ENCODE results near the gene SLC35B3. TPM values are rescaled to one million over a fixed set of nuclear protein-coding genes. Genes with fewer than 3 reads are reported as not detected.
"Not testable (repeated sequence)": the region's sequence is repeated elsewhere in the genome, so short reads cannot be mapped to it uniquely, and the experiment has no call there.

Gene SLC35B3
- polyA plus RNA-seq, 1 experiment, result 38.2 TPM

GRCh38 chr6:8420031-8420588, 15.2 kb downstream of the SLC35B3 start:
- POLR2A ChIA-PET, result no interaction called here
- Histone ChIP-seq H3K4me3 (ENCODE audit: low read depth, low read length) (no peak overlapping the region), H3K9me3 (ENCODE audit: control insufficient read depth, insufficient read depth, low read length) (no peaks in the 10 kb centered on the region), H3K27ac (ENCODE audit: low read depth, low read length) (no peak overlapping the region), H3K27me3 (ENCODE audit: control insufficient read depth, insufficient read depth, low read length) (no peaks in the 10 kb centered on the region)
- TF ChIP-seq, protein P1, sequence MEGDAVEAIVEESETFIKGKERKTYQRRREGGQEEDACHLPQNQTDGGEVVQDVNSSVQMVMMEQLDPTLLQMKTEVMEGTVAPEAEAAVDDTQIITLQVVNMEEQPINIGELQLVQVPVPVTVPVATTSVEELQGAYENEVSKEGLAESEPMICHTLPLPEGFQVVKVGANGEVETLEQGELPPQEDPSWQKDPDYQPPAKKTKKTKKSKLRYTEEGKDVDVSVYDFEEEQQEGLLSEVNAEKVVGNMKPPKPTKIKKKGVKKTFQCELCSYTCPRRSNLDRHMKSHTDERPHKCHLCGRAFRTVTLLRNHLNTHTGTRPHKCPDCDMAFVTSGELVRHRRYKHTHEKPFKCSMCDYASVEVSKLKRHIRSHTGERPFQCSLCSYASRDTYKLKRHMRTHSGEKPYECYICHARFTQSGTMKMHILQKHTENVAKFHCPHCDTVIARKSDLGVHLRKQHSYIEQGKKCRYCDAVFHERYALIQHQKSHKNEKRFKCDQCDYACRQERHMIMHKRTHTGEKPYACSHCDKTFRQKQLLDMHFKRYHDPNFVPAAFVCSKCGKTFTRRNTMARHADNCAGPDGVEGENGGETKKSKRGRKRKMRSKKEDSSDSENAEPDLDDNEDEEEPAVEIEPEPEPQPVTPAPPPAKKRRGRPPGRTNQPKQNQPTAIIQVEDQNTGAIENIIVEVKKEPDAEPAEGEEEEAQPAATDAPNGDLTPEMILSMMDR (IDR thresholded peaks at IDR 0.05; ENCODE audit: low read depth, low read length), result no peak
- no peak for DNase-seq (ENCODE audit: low read depth, low spot score)
- CTCF ChIA-PET, result no interaction called here

GRCh38 chr6:8415913-8416312, 19.4 kb downstream of the SLC35B3 start:
- H3K27ac ChIP-seq (ENCODE audit: low read depth, low read length), result no peak overlapping the region
- CTCF ChIA-PET, result no interaction called here
- H3K9me3 ChIP-seq (ENCODE audit: control insufficient read depth, insufficient read depth, low read length), result no peaks in the 10 kb centered on the region
- H3K27me3 ChIP-seq (ENCODE audit: control insufficient read depth, insufficient read depth, low read length), result no peaks in the 10 kb centered on the region
- POLR2A ChIA-PET, result no interaction called here
- TF ChIP-seq, protein P1 (IDR thresholded peaks at IDR 0.05; ENCODE audit: low read depth, low read length), result no peak
- no peak overlapping the region for H3K4me3 ChIP-seq (ENCODE audit: low read depth, low read length)
- DNase-seq (ENCODE audit: low read depth, low spot score), result no peak

DNA sequence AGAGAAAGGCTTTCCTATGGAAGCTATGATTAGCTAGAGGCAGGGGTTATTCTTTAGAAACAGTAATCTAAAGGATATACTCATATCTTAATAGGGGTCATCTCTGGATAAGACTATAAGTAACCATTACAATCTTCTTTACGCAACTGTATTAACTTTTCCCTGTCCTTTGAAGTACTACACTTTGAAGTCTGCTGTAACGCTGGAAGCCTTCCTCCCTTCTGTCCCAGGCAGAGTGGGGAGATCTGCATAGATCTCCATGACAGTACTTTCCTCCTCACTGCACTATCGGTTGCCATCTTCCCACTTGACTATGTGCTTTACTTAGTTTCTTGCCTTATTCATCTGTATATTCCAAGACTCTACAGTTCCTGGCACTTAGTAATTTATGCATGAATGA, 20.1 kb downstream of the SLC35B3 start:
- CTCF ChIA-PET, result no interaction called here
- Histone ChIP-seq H3K4me3 (ENCODE audit: low read depth, low read length) (no peak overlapping the region), H3K27ac (ENCODE audit: low read depth, low read length) (no peak overlapping the region), H3K9me3 (ENCODE audit: control insufficient read depth, insufficient read depth, low read length) (no peaks in the 10 kb centered on the region), H3K27me3 (ENCODE audit: control insufficient read depth, insufficient read depth, low read length) (no peaks in the 10 kb centered on the region)
- TF ChIP-seq, protein P1 (IDR thresholded peaks at IDR 0.05; ENCODE audit: low read depth, low read length), result no peak
- POLR2A ChIA-PET, result no interaction called here
- DNase-seq (ENCODE audit: low read depth, low spot score), result no peak

GRCh38 chr6:8414844-8415243, 20.5 kb downstream of the SLC35B3 start:
- ChIA-PET CTCF (no interaction called here), POLR2A (no interaction called here)
- Histone ChIP-seq H3K27ac (ENCODE audit: low read depth, low read length) (no peak overlapping the region), H3K4me3 (ENCODE audit: low read depth, low read length) (no peak overlapping the region), H3K9me3 (ENCODE audit: control insufficient read depth, insufficient read depth, low read length) (no peaks in the 10 kb centered on the region), H3K27me3 (ENCODE audit: control insufficient read depth, insufficient read depth, low read length) (no peaks in the 10 kb centered on the region)
- TF ChIP-seq, protein P1 (IDR thresholded peaks at IDR 0.05; ENCODE audit: low read depth, low read length), result no peak
- DNase-seq (ENCODE audit: low read depth, low spot score), result no peak

DNA sequence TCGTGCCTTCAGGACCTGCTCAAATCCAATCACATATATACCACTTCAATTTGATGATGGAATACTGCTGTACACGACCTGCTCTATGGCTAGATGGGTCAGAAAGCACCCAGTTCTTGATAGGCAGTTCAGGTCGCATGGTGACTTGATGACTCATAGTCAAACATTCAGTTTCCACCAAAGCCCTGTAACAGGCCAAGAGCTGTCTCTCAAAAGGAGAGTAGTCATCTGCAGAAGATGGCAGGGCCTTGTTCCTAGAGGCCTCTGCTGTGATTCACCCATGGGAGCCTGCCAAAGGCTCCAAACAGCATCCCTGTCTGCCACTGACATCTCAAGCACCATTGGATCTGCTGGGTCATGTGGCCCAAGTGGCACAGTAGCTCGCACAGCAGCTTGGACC, 29.4 kb downstream of the SLC35B3 start:
- DNase-seq (ENCODE audit: low read depth, low spot score); POLR2A ChIA-PET; CTCF ChIA-PET; H3K27ac ChIP-seq (ENCODE audit: low read depth, low read length); H3K9me3 ChIP-seq (ENCODE audit: control insufficient read depth, insufficient read depth, low read length); H3K4me3 ChIP-seq (ENCODE audit: low read depth, low read length); H3K27me3 ChIP-seq (ENCODE audit: control insufficient read depth, insufficient read depth, low read length): not testable (repeated sequence)

DNA sequence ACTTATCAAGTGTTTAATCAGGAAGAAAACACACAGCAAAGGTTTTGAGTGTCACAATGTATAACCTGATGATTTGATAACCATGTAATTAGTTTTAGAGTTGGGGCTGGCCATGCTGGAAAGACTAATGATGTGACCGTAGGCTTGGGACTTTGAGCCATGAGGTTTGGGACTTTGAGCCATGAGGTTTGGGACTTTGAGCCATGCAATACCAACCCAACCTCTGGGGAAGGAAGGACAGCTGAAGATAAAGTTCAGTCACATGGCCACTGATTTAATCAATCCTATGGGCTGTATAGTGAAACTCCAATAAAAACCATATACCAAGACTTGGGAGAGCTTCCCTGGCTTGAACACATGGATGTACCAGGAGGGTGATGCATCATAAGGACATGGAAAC, 32.8 kb downstream of the SLC35B3 start:
- ChIA-PET CTCF (no interaction called here), POLR2A (no interaction called here)
- no peak overlapping the region for H3K27ac ChIP-seq (ENCODE audit: low read depth, low read length)
- no peaks in the 10 kb centered on the region for H3K27me3 ChIP-seq (ENCODE audit: control insufficient read depth, insufficient read depth, low read length)
- H3K9me3 ChIP-seq (ENCODE audit: control insufficient read depth, insufficient read depth, low read length), result no peaks in the 10 kb centered on the region
- no peak overlapping the region for H3K4me3 ChIP-seq (ENCODE audit: low read depth, low read length)
- TF ChIP-seq, protein P1 (IDR thresholded peaks at IDR 0.05; ENCODE audit: low read depth, low read length), result no peak
- no peak for DNase-seq (ENCODE audit: low read depth, low spot score)
